Measurements from ENCODE around the gene CLDN1.

CLDN1 gene

DNA sequence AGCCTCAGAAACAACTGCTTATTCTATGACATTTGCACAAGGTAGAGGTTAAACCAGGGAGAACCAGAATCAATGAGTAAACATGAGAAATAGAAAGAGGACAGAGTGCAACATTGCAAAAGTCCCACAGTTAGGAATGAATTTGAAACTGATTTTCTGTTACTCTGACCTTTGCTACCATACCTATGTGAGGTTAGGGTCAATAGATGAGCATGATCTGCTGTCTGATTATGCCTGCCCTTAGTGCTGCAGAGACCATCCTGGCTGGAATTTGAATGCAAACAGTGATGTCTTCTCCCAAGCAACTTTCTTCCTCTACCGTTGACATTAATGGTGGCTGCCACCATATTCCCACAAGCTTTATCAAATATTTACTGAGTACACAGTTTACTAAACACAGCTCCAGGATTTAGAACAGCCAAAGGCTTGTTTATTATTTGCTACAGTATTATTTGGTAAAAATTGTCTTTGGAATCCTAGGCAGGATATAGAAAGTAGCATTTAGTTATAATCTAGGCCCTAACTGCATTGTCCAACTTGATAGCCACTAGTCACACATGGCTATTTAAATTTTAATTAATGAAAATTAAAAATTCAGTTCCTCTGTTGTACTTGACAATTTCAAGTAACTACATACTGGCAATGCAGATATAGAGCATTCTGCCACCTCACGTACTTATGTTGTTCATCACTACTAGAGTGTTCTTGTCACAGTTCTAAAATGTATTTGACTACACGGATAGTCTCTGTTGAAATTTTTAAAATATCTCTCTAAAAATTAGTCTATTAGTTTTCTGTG lies 8.9 kb upstream of the CLDN1 start:
- no peak for DNase-seq

DNA sequence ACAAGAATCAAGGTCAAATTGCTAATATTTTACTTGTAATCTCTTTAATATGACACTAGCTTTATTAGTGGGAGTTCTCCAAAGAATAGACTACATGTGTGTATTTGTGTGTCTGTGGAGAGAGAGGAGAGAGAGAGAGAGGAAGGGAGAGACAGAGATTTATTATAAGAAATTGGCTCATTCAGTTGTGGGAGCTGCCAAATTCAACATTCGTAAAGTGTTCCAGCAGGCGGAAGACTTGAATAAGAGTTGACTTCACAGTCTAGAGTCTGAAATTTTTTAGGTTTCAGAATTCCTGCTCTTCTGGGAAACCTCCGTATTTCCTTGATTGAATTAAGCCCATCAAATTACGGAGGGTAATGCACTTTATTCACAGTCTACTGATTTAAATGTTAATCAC lies 4.7 kb upstream of the CLDN1 start:
- DNase-seq = no peak

DNA sequence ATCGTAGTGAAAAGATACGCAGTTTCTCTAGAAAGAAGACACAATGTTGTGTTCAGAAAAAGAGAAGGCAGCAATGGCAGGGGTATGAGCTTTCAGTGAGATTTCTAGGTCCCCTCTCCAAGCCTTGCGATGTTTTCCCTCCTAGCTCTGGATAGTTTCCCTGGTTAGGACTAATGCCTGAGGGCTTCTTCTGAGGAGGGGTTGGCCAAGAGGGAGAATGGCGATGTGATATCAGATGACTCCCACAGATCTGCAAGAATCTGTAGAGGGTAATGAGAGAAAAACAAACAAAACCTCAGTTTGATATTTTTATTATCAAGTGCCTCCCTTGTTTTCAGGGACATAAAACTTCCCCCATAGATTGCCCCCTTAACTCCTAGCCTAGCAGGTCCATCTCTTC lies 4.1 kb upstream of the CLDN1 start:
- DNase-seq = peak; percentile 59

DNA sequence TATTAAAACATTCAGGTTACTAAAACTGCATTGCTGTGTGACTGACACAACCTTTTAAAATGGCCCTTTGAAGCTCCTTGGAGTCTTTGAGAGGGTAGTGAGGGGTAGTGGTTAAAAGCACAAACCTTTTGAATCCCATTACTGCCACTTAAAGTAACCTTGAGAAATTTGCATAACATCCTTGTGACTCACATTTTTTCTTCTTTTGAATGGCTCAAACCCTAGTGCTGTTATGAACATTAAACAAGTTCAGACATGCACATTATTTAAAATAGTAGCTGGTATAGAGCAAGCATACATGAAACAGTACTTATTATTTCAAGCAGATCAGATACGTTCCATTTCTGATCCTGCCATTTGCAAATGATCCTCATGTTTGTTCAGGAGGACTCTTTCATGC lies 3.7 kb upstream of the CLDN1 start:
- DNase-seq = peak; percentile 66

DNA sequence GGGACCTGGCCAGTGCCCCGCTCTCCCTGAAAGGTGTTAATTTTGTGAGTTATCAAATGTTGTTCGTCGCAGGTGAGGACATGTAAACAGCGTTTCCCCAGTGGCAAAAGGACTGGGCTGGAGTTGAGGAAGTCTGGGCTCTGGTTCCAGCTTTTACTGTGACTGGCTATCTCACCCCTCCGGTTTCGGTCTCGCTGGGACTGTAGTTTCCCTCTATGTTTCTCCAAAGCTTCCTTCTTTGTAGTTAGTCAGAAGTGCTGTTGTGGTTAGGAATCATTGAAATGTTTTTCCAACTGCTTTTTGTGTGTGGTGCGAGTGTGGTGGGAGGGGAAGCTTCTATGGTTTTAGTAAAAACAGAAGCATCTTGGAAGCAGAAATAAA lies 990 bp upstream of the CLDN1 start:
- no peak for DNase-seq

DNA sequence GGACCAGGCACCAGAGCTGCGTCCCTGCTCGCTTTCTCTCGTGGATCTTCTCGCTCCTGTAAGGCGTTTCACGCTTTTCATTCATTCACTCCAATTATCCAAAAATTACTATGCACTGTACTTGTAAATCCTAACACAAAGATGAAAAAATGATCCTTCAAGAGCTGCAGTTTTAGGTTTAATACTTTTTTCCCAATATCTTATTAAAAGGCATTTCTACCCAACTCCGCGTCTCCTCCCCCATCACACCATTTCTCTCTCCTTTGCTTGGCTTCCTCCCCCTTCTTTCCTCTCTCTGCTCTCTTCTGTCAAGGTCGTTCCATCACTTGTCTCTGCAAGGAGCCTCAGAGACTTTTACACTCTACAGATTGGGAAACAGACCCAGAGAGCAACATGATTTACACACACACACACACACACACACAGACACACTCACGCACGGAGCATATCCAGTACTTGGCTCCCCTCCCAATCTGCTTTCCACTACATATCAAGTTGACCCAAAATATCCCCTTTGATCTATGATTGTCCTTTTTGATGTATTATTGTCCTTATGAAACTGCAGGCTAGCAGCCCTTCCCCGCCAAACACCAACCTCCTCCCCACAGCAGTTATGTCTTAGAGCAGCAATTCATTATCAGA lies 479 bp upstream of the CLDN1 start:
- no peak for DNase-seq

DNA sequence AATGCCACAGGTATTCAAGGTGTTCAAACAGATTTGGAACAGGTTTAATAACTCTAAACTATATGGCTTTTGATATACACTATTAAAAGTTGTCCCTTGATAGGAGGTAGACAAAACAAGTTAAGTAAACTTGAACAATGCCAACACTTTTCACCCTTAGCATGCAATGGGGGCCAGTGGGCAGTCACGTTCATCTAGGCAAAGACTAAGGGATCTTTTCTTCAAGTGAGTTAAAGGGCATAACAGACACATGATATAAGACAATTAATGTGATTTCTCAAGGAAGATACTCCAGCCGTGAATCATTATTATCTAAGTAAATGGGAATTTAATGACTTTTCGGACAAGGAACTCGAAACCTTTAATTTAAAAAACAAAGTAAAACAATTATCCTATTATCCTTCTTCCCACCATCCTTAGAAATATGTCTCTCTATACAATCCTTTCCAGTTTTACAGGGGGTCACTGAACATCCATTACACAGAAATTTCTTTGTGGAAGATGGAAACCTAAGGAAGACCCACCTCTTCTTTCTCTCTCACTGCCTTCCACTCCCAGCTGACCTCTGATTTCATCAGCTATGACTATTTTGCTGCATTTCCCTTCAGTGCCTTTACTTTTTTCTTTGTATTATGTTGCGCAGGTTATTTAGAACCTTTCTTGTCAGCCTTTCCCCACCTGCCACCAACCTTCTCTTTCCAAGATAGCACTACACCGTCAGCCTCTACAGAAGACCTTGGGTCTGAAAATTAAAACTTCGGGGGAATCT lies 1.5 kb downstream of the CLDN1 start:
- no peak for DNase-seq

DNA sequence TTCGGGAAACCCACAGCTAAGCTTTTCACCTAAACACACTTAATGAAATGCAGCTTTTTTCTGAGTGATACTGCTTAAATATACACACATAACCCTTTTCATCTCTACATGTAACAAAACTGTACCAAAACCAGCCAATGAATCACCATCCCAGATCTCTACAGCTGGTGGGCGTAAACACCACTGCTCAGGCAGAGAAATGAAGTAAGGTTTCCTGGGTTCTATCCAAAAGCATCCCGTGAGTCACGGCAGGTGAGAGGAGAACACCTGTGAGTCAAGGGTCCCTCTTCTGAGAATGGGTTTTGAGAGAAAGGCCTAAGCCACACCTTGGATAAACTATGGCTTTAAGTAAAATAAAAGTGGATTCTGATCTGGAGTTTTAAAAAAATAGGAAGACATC lies 2.6 kb downstream of the CLDN1 start:
- DNase-seq = peak; percentile 11

DNA sequence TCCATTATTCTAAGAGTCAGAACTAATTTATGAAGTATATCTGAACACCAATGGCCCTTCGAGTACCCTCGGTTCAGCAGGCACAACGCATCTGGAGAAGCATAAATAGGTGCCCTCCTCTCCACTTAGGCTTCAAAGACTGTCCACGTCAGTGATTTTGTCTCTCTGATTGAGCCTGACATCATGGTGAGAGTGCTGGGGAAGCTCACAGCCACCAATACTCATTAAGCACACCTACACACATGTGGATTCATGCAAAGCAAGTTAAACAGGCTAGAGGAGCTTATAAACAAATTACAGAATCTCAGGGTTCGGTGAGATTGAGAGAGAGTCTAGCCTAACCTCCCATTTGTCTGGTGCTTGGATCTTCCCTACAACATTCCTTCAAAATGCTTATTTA lies 3.6 kb downstream of the CLDN1 start:
- DNase-seq = peak; percentile 6

DNA sequence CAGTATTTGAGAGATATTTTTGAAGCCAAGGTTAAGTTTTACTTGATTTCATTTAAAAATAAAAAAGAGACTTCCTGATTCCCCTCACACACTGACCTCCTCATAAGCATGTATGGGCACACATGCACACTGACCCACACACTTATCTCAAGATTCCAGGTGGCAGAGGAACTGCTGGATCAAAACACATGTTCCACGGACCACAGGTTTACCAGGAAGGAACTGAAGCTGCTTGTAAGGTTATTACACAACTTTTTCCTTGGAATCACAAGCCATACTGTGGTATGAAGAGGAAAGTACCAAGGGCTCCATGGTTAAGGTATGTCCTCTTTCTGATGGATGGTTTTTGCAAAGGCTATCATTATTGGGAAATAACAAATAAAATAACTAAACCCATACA lies 7.5 kb downstream of the CLDN1 start:
- DNase-seq = no peak

DNA sequence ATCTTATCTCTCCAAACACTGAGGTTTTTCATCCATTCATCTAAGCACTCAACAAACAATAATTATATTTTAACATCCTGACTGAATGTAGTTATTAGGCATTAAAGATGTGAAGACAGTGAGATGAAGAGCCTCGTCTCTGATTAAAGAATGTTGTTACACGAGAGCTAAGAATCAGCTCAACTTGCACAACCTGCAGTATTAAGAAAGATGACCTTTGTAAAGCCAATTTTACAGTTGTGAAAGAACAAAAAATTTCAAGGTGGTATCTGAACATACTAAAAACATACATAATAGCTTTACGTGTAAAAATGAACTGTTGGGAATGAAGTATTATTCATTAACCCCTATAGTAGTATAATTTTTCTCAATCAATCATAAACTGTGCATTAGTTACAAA lies 12.8 kb downstream of the CLDN1 start:
- DNase-seq = no peak

DNA sequence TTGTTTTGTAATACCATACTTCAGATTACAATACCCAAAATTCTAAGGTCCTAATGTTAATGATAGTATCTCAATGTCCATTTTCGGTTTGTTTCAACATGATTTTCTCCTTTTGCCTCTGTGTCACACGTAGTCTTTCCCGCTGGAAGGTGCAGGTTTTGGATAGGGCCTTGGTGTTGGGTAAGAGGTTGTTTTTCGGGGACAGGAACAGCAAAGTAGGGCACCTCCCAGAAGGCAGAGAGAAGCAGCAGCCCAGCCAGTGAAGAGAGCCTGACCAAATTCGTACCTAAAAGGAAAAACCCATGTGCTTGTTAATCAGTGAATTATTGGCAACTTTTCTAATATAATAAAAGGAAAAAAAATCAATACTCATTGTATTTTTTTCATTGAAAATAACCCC lies 14.1 kb downstream of the CLDN1 start:
- no peak for DNase-seq

DNA sequence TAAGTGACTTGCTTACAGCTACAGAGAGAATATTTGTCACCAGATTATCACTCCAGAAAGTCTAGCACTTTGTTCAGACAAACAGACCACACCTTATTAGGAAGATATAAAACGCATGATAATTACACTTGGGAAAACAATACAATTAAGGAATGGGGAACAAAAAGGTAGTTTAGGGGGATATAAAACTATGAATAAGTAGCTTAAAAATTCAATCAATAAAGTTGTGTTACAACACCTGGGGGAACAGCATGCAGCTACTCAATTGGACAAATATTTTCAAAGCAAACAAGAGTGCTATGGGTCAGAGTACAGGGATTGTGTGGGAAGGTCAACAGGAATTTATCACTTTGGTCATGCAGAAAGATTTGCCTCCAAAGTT lies 15.1 kb downstream of the CLDN1 start:
- no peak for DNase-seq

DNA sequence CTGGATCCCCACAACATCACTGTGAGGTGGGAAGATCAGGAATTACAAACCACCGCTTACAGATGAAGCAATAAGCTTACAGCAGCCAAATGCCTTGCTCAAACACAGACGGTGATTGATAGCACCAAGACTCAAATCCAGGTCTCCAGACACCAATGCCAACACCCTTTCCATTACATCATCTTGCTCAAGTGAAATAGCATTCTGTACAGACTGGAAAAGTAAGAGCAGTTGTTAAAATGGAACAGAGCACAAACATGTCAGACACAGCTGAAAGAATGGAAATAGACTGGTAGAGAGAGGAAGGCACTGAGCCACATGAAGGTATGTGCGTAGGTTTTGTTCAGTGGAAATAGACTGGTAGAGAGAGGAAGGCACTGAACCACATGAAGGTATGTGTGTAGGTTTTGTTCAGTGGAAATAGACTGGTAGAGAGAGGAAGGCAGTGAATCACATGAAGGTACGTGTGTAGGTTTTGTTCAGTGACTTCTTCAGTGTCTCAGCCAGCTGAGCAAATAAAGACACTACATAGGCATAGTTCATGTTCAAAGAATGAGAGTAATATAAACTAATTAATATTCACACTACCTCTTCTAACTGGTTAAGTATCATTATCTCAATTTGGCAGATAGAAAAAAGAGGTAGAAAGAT lies 15.6 kb downstream of the CLDN1 start:
- no peak for DNase-seq

DNA sequence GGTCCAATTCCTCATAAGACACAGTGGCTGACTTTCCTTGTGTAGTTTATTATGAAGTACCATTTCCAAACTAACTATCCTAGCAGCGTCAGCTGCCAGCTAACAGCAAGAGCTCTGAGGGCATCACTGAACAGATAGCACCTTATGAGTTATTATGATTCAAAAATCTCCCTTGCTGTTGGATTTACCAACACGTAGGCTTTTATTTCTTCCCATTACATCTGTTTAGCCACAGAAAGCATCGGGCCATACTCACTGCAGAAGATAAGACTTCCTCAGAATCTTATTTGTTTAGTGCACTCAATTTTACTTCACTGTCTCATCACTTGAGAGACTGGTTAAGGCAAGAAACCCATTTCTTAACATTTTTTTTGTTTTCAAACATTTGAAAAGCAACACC lies 16.2 kb downstream of the CLDN1 start:
- no peak for DNase-seq

DNA sequence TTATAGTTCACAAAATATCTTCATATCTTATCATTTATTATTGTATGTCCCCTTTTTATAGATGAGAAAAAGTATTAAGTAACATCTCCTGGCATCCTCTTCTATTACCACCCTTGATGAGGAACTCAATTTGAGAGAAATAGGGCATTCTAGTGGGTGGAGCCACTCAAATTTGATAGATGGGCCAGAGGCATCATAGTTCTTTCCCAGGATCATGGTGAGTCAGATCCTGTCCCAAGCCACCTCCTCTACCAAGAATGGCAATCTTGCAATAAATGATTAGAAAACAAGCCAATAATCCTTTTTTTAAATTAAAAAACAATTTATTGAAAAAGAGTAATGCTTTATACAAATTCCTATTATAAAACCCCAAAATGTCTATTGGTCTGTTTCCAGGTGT lies 16.8 kb downstream of the CLDN1 start:
- no peak for DNase-seq

DNA sequence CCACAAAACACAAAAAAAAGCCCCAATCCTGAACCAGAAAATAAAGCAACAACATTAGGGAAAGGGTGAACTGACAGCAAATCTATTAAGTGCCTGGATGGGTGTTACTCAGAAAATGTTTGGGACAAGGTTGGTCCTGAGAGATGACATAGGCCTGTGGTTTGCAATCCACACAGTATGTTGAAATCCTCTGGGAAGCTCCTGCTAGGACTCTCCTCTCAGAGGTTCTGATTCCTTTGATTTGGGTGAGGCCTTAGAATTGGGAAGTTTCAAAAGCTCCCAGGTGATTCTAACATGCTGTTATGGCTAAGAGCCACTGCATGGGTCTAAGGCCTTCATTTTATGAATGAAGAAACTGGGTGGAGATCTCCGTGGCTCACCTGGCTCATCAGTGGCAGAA lies 18.4 kb downstream of the CLDN1 start:
- DNase-seq = no peak

DNA sequence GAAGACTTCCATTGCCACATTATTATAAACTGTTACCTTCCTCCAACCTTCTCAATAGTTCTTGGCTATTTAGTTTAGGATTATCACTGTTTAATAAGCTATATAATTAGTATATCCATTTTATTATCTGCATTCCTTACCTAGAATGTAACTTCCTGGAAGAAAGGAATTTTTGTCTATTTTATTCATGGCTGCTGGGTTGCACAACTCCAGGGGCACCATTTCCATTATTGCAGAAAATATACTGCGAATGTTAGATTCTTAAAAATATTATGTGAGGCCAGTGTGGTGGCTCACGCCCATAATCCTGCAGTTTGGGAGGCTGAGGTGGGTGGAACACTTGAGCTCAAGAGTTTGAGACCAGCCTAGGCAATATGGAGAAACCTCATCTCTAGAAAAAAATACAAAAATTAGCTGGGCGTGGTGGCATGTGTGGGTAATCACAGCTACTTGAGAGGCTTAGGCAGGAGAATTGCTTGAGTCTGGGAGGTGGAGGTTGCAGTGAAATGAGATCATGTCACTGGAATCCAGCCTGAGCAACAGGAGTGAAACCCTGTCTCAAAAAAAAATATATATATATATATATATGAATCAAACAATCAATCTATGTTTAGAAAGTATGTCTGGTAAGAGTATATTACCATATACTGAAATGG lies 19.9 kb downstream of the CLDN1 start:
- no peak for DNase-seq

DNA sequence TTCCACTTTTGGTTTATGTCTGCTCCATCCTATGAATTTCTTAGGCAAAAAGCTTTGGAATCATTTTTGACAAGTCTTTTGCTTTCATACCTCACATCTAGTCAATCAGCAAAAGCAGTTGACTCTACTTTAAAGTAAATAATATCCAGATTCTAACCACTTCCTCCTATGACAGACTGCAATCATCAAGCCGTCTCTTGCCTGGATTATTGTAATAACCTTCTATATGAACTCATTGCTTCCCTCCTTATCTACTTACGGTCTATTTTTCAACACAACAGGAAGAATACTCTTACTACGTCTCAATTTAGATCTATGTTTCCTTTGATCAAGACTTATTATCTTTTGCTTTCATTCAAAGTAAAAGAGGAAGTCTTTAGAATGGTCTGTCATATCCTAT lies 20.7 kb downstream of the CLDN1 start:
- no peak for DNase-seq

DNA sequence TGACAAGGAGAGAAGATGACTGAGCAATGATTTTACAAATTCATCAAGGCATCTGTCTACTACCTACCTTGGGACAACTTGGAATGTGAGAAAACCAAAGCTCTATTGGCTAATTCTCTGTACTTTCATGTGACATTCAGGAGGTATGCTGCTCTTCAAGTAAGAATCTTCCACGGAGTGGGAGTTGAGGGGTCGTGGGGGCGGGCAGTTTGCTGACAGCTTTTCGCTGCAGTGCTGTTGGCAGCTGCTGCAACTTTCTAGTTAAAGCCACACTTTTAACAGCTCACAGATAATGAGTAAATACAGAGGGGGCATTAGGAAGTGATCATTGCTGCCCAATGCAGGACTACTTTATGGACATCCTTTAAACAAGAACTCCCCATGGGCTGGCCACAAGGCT lies 22.3 kb downstream of the CLDN1 start:
- no peak for DNase-seq

DNA sequence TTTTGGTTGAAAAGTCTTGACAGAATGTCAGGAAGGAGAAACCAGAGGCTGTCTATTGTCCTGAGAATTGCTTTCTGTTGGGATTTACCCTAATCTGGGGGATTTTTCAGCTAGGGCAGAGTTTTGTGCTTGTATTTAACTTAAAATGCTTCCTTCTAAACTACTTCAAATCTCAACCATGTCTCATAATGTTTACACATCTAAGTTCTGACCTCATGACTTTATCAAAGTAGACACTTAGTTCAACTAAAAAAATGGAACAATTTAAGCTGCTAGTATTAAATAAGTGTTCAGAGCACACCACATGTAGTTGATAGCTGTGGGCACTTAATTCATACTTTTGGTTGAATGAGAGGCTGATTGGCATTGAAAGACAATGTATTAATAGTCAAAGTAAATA lies 28.2 kb downstream of the CLDN1 start:
- no peak for DNase-seq

DNA sequence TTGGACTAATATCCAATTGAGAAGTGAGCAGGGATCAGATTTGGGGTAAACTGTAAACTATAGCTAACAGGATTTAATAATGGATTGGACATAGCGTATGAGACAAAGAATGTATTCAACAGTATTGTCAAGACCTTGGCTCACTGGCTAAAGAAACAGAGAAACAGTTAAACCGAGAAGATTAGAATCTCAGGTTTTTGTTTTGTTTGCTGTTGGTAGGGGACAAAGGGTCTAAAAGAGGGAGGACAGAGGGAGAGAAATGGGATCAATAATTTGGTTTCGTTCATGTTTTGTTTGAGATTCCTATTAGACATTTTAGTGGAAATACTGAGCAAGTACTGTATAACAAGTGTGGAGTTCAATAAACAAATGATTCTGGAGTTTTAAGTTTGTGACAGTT lies 28.6 kb downstream of the CLDN1 start:
- DNase-seq = no peak

DNA sequence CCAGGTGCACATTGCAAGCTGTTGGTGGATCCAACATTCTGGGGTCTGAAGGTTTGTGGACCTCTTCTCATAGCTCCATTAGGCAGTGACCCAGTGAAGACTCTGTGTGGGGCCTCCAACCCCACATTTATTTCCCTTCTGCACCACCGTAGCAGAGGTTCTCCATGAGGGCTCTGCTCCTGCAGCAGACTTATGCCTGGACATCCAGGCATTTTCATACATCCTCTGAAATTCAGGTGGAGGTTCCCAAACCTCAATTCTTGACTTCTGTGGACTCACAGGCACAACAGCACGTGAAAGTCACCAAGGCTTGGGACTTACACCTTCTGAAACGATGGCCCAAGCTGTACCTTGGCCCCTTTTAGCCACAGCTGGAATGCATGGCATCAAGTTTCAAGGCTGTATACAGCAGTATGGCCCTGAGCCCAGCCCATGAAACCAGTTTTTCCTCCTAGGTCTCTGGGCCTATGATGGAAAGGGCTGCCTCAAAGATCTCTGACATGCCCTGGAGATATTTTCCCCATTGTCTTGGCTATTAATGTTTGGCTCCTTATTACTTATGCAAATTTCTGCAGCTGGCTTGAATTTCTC lies 30.2 kb downstream of the CLDN1 start:
- no peak for DNase-seq

Measured in DMS79 (cell line).